ENCODE results near the gene DTHD1. TPM values are rescaled to one million over a fixed set of nuclear protein-coding genes. Genes with fewer than 3 reads are reported as not detected.

DTHD1 gene
- total and polyA plus RNA-seq, 2 donors = 0.09 to 0.14 TPM

DNA sequence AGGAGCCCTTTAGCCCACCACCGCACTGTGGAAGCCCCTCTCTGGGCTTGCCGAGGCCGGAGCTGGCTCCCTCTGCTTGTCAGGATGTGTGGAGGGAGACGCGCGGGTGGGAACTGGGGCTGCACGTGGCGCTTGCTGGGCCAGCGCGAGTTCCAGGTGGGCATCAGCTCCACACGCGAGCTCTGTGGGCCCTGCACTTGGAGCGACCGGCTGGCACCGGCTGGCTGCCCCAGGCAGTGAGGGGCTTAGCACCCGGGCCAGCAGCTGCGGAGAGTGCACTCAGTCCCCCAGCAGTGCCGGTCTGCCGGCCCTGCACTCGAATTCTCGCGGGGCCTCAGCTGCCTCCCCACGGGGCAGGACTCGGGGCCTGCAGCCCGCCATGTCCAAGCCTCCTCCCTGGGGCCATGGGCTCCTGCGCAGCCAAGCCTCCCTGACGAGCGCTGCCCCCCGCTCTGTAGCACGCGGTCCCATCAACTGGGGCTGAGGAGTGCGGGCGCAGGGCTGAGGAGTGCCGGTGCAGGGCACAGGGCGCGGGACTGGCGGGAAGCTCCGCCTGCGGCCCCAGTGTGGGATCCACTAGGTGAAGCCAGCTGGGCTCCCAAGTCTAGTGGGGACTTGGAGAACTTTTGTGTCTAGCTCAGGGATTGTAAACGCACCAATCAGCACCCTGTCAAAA is 93.6 kb downstream of the DTHD1 start:
- Histone ChIP-seq H3K27me3 (ENCODE audit: control insufficient read depth in 2 of 2, insufficient read depth in 1 of 2, low read length in 1 of 2) (no peaks in the 10 kb centered on the region), H3K4me3 (ENCODE audit: low read length in 2 of 2) (no peak overlapping the region), H3K9me3 (ENCODE audit: control insufficient read depth in 2 of 2, insufficient read depth in 1 of 2, low read length in 1 of 2) (peaks cover 2 to 8% of the 10 kb centered on the region in 2 donors), H3K27ac (ENCODE audit: low read depth in 1 of 2, low read length in 1 of 2) (no peak overlapping the region), H3K36me3 (ENCODE audit: control insufficient read depth in 2 of 2, insufficient read depth in 2 of 2, low read length in 1 of 2) (no peaks in the 10 kb centered on the region), H3K4me1 (ENCODE audit: control insufficient read depth in 2 of 2, insufficient read depth in 2 of 2, low read length in 2 of 2) (no peaks in the 10 kb centered on the region)
- WGBS = 95% methylated on average over 40 of the region's 40 CpGs
- no peak for DNase-seq (ENCODE audit: low read depth in 6 of 9, low spot score in 9 of 9)

DNA sequence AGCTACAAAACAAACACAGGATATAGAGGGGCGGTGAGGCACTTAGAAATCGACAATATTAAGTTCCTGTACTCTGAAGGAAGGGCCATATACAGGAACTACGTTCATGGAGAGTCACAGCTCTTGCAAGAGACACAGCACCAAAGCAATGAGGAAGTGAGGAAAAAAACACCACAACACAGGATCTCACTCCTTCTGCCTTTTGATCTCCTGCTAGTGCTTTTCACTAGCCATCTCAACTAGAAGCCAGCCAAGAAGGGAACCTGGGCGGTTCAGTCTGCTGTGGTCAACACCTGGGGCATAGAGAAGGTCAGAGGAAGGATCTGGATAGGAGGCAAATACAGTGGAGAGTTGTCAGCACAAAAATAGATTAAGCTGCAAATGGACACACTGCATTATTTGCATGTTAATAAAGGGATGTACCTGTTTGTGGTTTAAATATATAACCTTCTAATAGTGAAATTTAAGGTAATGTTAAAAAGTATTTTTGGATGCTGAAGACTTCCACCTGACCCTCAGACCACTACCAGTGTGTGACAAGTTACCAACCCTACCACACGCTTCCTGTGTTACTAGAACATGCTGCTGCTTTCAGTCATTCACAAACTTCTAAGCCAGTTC is 104.6 kb downstream of the DTHD1 start:
- H3K9me3 ChIP-seq (ENCODE audit: control insufficient read depth in 2 of 2, insufficient read depth in 1 of 2, low read length in 1 of 2) = no peaks in the 10 kb centered on the region
- H3K4me1 ChIP-seq (ENCODE audit: control insufficient read depth in 2 of 2, insufficient read depth in 2 of 2, low read length in 2 of 2) = peaks cover 3 to 8% of the 10 kb centered on the region in 2 donors
- peak overlapping the region; percentile 39 to 73 for H3K27ac ChIP-seq (ENCODE audit: low read depth in 1 of 2, low read length in 1 of 2)
- no peaks in the 10 kb centered on the region for H3K36me3 ChIP-seq (ENCODE audit: control insufficient read depth in 2 of 2, insufficient read depth in 2 of 2, low read length in 1 of 2)
- H3K27me3 ChIP-seq (ENCODE audit: control insufficient read depth in 2 of 2, insufficient read depth in 1 of 2, low read length in 1 of 2) = no peaks in the 10 kb centered on the region
- no peak overlapping the region for H3K4me3 ChIP-seq (ENCODE audit: low read length in 2 of 2)
- 22% methylated on average over 5 of the region's 5 CpGs for WGBS
- peak; percentile 27 to 82 (median 45) for DNase-seq (ENCODE audit: low read depth in 6 of 9, low spot score in 9 of 9)

DNA sequence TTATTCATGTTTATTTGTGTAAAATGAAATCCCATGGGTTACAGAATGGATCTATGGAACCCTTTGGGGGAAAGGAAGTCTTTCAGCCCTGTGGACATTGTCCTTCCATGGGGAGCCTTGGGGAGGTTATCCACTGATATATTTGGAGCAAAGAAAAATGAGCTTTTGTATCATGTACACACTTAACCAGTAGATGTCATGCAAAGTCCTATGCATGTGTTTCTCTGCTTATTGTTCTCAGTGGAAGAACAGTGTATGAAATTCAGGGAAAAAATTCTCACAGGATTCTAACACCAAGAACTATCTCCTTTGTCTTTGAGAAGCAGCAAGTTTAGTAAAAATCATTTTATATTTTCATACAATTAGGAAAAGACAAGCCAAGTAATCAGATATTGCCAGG is 105.3 kb downstream of the DTHD1 start:
- no peak overlapping the region for H3K4me3 ChIP-seq (ENCODE audit: low read length in 2 of 2)
- no peaks in the 10 kb centered on the region for H3K27me3 ChIP-seq (ENCODE audit: control insufficient read depth in 2 of 2, insufficient read depth in 1 of 2, low read length in 1 of 2)
- no peak overlapping the region for H3K27ac ChIP-seq (ENCODE audit: low read depth in 1 of 2, low read length in 1 of 2)
- H3K9me3 ChIP-seq (ENCODE audit: control insufficient read depth in 2 of 2, insufficient read depth in 1 of 2, low read length in 1 of 2) = no peaks in the 10 kb centered on the region
- peaks cover 3 to 8% of the 10 kb centered on the region in 2 donors for H3K4me1 ChIP-seq (ENCODE audit: control insufficient read depth in 2 of 2, insufficient read depth in 2 of 2, low read length in 2 of 2)
- no peak for DNase-seq (ENCODE audit: low read depth in 6 of 9, low spot score in 9 of 9)
- no peaks in the 10 kb centered on the region for H3K36me3 ChIP-seq (ENCODE audit: control insufficient read depth in 2 of 2, insufficient read depth in 2 of 2, low read length in 1 of 2)

GRCh38 chr4:36388710-36389109 is 107.3 kb downstream of the DTHD1 start:
- WGBS = 89% methylated on average over 5 of the region's 5 CpGs
- H3K36me3 ChIP-seq (ENCODE audit: control insufficient read depth in 2 of 2, insufficient read depth in 2 of 2, low read length in 1 of 2) = no peaks in the 10 kb centered on the region
- no peak overlapping the region for H3K27ac ChIP-seq (ENCODE audit: low read depth in 1 of 2, low read length in 1 of 2)
- H3K4me1 ChIP-seq (ENCODE audit: control insufficient read depth in 2 of 2, insufficient read depth in 2 of 2, low read length in 2 of 2) = peaks cover 3 to 8% of the 10 kb centered on the region in 2 donors
- no peak overlapping the region for H3K4me3 ChIP-seq (ENCODE audit: low read length in 2 of 2)
- DNase-seq (ENCODE audit: low read depth in 6 of 9, low spot score in 9 of 9) = no peak
- H3K27me3 ChIP-seq (ENCODE audit: control insufficient read depth in 2 of 2, insufficient read depth in 1 of 2, low read length in 1 of 2) = no peaks in the 10 kb centered on the region
- H3K9me3 ChIP-seq (ENCODE audit: control insufficient read depth in 2 of 2, insufficient read depth in 1 of 2, low read length in 1 of 2) = no peaks in the 10 kb centered on the region

GRCh38 chr4:36391411-36391810 is 110.0 kb downstream of the DTHD1 start:
- H3K9me3 ChIP-seq (ENCODE audit: control insufficient read depth in 2 of 2, insufficient read depth in 1 of 2, low read length in 1 of 2) = no peaks in the 10 kb centered on the region
- over 99% methylated on average over 2 of the region's 2 CpGs for WGBS

DNA sequence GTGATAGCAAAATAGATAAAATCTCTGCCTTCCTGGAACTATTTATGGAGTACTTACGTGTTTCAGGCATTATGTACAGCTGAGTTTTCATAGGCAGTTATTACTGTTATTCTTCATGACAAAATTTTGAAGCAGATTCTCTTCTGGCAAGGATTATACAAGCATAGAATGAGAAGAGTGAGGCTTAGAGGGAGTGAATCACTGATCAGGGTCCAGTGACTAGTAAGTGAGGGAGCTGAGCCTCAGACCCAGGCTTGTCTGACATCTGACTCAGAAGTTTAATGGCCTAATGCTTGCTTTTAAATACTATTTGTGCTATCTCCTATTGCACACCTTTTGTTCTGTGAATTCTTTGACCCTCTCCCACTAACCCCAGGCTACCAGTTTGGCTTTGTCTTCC is 110.6 kb downstream of the DTHD1 start:
- 86% methylated on average over 1 of the region's 1 CpG for WGBS

More at GRCh38 chr4:36391411-36391810, 110.0 kb downstream of the DTHD1 start:
- no peaks in the 10 kb centered on the region for H3K27me3 ChIP-seq (ENCODE audit: control insufficient read depth in 2 of 2, insufficient read depth in 1 of 2, low read length in 1 of 2)
- H3K4me3 ChIP-seq (ENCODE audit: low read length in 2 of 2) = no peak overlapping the region
- H3K36me3 ChIP-seq (ENCODE audit: control insufficient read depth in 2 of 2, insufficient read depth in 2 of 2, low read length in 1 of 2) = no peaks in the 10 kb centered on the region
- H3K4me1 ChIP-seq (ENCODE audit: control insufficient read depth in 2 of 2, insufficient read depth in 2 of 2, low read length in 2 of 2) = peaks cover 0 to 2% of the 10 kb centered on the region in 2 donors
- no peak for DNase-seq (ENCODE audit: low read depth in 6 of 9, low spot score in 9 of 9)
- no peak overlapping the region for H3K27ac ChIP-seq (ENCODE audit: low read depth in 1 of 2, low read length in 1 of 2)

DNA sequence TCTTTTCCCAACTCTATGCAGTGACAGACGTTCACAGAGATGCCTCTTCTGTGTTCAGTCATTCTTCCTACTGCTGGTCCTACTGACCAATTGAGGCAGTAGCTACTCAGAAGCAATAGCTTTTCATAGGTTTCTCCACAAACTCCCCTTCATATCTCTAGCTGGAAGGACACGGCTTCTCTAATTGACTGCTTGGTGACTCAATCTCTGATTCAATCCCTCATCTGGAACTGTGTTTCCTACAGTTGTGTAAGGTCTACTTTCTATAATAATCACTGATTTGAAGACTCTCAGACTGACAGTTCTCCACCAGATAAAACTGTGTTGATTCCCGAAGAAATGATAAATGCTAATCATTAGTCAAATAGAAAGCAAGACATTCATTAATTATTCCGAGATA is 111.5 kb downstream of the DTHD1 start:
- Histone ChIP-seq H3K27me3 (ENCODE audit: control insufficient read depth in 2 of 2, insufficient read depth in 1 of 2, low read length in 1 of 2) (no peaks in the 10 kb centered on the region), H3K27ac (ENCODE audit: low read depth in 1 of 2, low read length in 1 of 2) (no peak overlapping the region), H3K9me3 (ENCODE audit: control insufficient read depth in 2 of 2, insufficient read depth in 1 of 2, low read length in 1 of 2) (no peaks in the 10 kb centered on the region), H3K36me3 (ENCODE audit: control insufficient read depth in 2 of 2, insufficient read depth in 2 of 2, low read length in 1 of 2) (no peaks in the 10 kb centered on the region), H3K4me3 (ENCODE audit: low read length in 2 of 2) (no peak overlapping the region), H3K4me1 (ENCODE audit: control insufficient read depth in 2 of 2, insufficient read depth in 2 of 2, low read length in 2 of 2) (no peaks in the 10 kb centered on the region)
- no peak for DNase-seq (ENCODE audit: low read depth in 6 of 9, low spot score in 9 of 9)
- WGBS = 94% methylated on average over 4 of the region's 4 CpGs

More for the DNA sequence above, 110.6 kb downstream of the DTHD1 start:
- Histone ChIP-seq H3K27me3 (ENCODE audit: control insufficient read depth in 2 of 2, insufficient read depth in 1 of 2, low read length in 1 of 2) (no peaks in the 10 kb centered on the region), H3K36me3 (ENCODE audit: control insufficient read depth in 2 of 2, insufficient read depth in 2 of 2, low read length in 1 of 2) (no peaks in the 10 kb centered on the region), H3K9me3 (ENCODE audit: control insufficient read depth in 2 of 2, insufficient read depth in 1 of 2, low read length in 1 of 2) (no peaks in the 10 kb centered on the region), H3K27ac (ENCODE audit: low read depth in 1 of 2, low read length in 1 of 2) (no peak overlapping the region), H3K4me3 (ENCODE audit: low read length in 2 of 2) (no peak overlapping the region), H3K4me1 (ENCODE audit: control insufficient read depth in 2 of 2, insufficient read depth in 2 of 2, low read length in 2 of 2) (no peaks in the 10 kb centered on the region)
- DNase-seq (ENCODE audit: low read depth in 6 of 9, low spot score in 9 of 9) = no peak

Other genes with a start within 250 kb of the DTHD1 start
- gene ARAP2, start 37.1 kb upstream of the DTHD1 start, total RNA-seq = 67.0 TPM
- 23.7 TPM for gene ARAP2, start 37.1 kb upstream of the DTHD1 start, polyA plus RNA-seq

All from thymus (tissue), 11 donors.